Measurements from ENCODE around the gene KLK8.

The KLK8 gene, protein sequence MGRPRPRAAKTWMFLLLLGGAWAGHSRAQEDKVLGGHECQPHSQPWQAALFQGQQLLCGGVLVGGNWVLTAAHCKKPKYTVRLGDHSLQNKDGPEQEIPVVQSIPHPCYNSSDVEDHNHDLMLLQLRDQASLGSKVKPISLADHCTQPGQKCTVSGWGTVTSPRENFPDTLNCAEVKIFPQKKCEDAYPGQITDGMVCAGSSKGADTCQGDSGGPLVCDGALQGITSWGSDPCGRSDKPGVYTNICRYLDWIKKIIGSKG

DNA sequence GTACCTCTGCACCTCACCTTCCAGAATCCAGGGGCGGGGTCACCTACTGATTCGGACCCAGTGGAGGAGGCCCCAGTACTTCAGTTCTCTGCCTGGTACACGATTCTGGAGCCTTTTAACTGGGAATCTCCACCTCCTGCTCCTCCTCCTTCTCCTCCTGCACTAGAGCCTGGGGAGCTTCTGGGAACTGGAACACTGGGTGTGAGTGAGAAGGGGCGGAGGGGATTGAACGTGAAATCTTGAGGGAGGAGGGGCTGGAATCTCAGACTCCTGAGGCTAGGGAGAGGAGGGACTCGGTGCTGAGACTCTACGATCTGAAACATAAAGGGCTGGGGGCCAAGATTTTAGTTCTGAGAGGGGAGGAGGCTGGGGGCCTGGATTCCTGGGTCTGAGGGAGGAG, at the start of gene KLK8:
KLK8 (minus strand) TSS at position 90 of the 400 bp plus-strand sequence. CDS start 437 bp downstream, outside the sequence.
- no peak for DNase-seq (ENCODE audit: low read depth)

DNA sequence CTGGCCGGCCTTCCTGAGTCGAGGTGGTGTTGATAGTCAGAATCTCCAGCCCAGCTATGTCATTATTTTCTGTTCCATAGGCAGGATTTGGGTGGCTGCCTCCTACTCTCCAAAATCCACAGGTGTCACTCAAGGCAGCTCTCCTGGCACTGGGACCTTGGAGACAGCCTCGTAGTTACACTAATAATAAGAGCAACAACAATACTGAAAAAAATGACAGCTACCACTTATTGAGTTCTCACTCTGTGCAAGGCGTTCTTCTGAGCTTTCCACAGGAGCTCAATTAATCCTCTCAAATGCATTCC, 45.6 kb upstream of the KLK8 start:
- DNase-seq (ENCODE audit: low read depth), result no peak

DNA sequence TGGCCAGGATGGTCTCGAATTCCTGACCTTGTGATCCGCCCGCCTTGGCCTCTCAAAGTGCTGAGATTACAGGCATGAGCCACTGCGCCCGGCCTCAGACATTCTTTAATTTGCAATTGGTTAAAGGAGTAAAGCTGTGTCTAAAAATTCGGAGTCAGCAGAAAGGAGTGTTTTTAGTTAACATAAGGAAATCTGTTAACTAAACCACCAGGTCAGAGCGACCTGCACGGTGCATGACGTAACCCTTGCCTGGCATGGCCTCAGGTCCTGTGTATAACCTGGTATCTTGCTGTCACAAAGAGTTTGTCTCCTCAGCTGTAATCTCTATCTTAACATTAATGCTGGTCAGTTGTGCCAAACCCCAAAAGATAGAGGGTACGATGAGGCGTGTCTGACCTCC, 42.9 kb upstream of the KLK8 start:
- no peak for DNase-seq (ENCODE audit: low read depth)

DNA sequence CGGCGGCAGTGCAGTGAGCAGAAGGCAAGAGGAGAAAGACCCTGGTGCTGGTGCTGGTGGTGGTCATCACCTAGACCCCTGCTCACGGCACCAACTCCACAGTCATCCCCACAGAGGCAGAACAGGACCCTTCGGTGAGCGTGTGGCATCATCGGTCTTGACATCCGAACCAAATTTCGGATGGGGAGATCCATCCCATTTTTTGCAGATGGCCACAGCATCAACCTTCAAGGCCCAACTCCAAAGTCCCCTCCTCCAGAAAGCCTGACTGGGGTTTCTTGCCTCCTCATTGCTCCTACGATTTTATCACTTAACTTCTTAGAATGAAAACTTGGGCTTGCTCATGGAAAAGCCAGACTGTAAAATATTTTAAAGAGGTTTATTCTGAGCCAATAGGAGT, 42.1 kb upstream of the KLK8 start:
- no peak for DNase-seq (ENCODE audit: low read depth)

DNA sequence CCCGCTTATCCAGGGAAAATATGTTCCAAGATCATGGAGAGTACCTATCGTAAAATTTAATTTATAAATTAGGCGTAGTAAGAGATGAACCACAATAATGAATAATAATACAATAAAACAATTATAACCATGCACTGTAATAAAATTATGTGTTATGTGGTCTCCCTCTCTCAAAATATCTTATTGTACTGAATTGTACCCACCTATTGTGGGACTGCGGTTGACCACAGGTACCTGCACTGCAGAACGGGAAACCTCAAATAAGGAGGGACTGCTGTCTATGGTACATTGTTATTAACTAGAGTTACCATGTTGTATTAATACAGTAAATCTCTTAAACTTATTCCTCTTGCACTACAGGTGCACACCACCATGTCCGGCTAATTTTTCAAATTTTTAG, 38.7 kb upstream of the KLK8 start:
- no peak for DNase-seq (ENCODE audit: low read depth)

DNA sequence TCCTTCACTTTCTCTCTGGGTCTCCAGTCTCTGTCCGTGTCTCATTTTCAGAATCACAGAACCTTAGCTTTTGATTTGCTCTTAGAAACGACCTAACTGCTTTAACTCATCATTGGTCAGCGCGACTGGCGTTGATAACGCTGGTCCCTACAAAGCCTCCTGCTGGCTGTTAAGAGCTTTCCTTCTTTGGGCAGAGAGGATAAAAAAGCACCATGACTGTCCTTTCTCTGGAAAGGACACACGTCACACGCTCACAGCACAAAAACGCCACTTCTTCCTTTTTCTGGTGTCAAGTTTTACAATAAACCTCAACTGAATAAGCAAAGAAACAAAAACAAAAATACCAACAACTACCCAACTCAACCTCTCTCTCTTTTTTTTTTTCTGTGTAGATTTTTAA, 35.1 kb upstream of the KLK8 start:
- no peak for DNase-seq (ENCODE audit: low read depth)

DNA sequence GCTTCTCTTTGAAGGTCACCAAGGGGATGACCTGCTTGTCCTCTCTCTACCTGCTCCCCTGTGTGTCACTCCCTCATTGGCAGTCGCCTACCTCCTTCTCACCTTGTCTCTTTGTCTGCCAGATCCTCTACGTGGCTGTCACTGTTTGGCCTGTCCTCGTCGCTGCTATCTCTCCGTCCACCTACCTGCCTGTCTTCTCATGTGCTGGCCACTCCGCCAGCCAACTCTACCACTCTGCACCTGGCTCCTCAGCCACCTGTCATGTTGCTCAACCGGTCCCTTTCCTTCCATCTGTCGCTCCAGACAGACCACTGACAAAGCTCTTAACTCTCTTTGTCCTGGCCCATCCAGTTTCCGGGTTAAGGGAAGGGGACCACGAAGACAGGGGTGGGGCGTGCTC, 33.3 kb upstream of the KLK8 start, which contains the start of gene KLK12:
KLK12 (minus strand) TSS at position 299 of the 400 bp plus-strand sequence. CDS start 381 bp downstream, outside the sequence.
- no peak for DNase-seq (ENCODE audit: low read depth)

DNA sequence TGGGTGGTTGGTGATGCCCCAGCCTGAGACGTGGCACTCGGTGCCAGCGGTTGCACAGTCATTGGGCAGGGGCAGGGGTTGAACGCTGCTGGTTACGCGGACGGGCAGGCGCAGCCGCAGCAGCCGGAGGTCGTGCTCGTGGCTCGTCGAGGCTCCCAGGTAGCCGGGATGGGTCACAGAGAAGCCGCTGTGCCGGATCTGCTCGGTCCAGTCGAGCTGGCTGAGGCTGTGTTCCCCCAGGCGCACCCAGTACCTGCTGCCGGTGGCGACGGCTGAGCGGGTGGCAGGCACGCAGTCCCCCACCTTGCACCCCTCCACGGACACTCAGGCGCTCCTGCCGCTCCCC, 30.4 kb upstream of the KLK8 start:
- DNase-seq (ENCODE audit: low read depth), result no peak

DNA sequence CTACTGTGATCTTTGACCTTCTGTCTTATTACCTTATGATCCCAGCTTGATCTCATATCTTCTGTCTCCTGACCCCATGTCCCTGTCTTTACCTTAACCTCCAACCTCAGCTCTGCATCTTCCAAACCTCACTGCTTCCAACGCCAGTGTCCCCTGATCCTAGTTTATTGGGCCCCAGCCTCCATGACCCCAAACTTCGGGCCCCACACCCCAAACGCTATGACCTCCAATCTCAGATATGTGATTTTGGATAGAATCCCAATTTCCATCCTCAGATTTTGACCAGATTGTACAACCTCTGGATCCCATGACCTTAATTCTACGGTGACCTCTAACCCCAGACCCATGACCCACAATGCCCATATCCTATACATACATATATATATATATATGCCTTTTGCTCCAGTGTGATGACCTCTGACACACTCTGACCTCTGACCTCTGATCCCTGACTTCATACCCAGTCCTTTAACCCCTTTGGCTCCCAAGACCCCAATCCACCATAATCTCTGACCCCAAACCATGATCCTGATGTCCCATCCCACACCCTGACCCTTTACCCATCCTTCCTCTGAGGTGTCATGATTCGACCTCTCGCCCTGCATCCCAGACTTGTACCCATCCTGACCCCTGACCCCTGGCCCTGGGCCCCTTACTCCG, 29.9 kb upstream of the KLK8 start:
- no peak for DNase-seq (ENCODE audit: low read depth)

DNA sequence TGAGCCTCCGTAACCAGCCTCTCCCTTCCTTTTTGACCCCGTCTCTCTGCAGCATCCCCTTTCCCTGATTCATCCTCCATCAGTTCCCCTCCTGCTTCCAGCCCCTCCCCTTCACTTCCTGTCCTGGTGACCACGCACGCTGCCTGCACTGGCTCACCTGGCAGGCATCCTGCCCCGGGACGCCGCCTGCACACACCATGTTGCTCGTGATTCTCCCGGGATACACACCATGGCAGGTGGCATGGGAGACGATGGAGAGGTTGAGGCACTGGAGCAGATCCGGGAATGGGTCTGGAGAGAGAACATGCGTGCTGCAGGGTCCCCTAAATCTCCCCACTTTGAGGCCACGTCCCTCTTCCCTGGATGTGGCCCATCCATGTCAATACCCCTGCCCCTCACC, 29.2 kb upstream of the KLK8 start:
- no peak for DNase-seq (ENCODE audit: low read depth)

DNA sequence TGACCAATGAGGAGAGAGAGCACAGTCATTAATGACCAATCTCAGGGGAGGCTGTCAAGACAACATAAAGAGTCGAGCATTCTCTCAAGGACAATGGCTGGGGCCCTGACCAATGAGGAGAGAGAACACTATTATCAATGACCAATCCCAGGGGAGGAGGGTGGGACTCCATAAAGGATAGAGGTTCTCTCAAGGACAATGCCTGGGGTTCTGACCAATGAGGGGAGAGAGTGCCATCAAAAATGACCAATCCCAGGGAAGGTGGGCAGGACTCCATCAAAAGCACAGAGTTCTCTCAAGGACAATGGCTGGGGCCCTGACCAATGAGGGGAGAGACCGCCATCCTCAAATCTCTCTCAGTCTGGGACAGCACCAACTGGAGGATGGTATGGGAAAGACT, 28.3 kb upstream of the KLK8 start:
- no peak for DNase-seq (ENCODE audit: low read depth)

DNA sequence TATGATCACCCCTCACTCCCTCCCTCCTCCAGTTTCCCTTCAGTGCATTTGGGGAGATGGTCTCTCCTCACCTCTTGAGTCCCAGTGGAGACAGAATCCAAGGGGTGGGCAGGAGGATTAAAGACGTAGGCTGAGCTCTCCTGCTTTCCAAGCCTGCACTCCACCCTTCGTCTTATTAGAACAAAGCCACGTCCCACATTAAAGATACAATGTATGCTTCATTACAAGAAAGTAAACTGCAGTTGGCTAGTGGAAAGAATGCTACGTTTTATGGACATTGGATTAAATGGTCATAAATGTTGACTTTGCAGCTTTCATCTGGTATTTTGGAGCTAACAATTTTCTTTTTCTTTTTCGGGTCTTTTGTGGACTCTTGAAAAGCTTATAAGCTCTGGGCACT, 26.5 kb upstream of the KLK8 start:
- DNase-seq (ENCODE audit: low read depth), result no peak

DNA sequence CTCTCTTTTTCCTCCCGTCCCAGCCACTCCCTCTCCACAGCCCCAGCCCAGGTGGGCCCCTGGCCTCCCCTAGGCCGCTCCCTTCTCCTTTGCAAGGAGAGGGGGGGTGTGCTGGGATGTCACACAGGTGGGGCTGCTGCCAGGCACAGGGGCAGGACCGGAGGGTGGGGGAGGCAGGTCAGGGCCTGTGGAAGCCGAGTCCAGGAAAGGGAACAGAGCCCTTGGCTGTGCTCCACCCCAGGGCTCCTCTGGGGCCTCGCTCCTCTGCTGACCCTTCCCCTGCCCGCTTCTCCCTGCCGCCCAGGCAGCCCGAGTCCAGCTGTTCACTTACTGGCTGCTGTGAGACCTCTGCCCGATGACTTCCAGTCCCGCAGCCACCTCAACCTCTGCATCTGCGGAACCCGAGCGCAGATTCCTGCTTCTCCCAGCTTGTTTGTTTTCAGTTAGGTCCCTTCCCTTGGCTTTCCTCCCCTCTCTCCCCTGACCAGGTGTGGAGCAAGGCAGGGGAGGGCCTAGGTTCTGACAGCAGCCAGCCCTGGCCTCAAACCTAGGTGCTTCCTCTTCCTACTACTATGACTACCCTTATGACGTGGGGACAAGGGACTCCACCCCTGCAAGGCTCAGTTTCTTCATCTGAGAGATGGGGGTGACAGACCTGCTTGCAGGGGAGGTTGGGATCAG, 25.9 kb upstream of the KLK8 start:
- DNase-seq (ENCODE audit: low read depth), result no peak

DNA sequence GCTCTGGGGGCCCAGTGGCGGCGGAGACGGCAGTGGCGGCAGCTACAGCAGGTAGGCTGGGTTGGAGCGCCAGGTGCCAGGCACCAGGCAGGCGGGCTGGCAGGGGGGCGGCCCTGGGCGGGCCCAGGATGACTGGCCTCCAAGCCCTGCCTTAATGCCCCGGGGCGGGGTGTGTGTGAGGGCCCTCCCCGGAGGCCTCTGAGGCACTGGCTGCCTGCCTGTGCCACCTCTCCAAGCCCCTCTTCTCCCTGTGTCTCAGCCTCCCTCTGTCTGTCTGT, 25.1 kb upstream of the KLK8 start, which contains the start of gene KLK11:
KLK11 (minus strand) TSS at position 63 of the 278 bp plus-strand sequence. CDS start 985 bp downstream, outside the sequence.
- no peak for DNase-seq (ENCODE audit: low read depth)

DNA sequence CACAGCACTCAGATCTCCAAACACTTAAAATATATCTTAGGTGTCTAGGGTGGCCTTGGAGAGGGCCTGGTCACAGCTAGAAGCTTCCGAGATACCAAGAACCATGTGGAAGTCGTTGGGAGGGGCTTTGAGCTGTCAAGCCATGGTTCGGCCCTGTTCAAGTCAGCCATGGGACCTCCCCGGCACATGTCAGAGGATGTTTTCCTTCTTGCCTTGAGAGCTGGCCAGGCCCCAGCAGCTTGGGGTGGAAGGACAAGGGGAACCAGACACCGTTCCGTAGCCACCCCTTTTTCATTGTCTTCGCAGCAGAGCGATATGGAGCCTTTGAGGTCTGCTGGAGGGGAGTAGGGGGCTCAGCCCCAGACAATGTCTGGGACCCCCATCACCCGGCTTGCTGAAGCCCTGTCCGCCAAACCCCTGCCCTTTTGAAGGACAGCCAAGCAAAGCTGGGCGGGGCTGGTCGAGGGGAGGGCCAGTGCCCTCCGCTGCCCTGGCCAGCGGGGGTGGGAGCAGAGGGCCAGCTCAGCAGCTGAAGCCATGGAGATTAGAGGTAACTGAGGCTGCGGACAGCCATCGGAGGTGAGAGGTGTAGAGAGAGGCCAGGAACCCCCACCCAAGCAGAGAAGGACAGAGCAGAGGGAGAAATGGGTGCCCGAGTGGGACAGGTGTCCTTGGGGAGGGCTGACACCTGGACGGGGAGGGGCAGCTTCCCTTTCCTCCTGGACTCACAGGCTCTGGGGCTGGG, 24.6 kb upstream of the KLK8 start:
- DNase-seq (ENCODE audit: low read depth), result no peak

DNA sequence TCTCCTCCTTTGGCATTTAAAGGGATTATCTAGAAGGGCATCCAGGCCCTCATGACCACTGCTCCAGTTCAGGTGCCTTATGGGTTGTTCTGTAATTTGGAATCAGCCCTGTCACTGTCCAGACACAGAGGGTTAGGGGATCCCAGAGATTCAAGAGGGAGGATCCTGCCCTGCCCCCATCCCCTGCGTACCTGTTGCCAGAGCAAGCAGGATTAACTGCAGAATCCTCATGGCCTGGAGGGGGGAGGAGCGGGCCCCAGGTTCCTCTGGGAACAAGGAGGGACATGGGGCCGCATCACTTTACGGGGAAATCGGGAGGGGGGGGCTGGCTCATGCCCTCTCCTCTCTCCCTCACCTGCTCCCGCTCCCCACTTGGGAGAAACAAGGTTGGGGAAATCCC, 24.0 kb upstream of the KLK8 start:
- no peak for DNase-seq (ENCODE audit: low read depth)

DNA sequence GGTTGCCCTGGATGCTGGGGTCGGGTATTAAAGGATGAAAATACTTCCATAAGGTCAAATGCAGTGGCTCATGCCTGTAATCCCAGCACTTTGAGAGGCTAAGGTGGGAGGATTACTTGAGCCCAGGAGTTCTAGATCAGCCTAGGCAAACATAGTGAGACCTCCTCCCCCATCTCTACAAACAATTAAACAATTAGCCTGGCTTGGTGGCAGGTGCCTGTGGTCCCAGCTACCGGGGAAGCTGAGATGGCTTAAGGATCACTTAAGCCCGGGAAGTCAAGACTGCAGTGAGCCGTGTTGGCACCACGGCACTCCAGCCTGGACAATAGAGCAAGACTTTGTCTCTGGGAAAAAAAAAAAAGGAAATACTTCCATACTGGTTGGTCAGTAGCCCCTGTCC, 23.5 kb upstream of the KLK8 start:
- DNase-seq (ENCODE audit: low read depth), result no peak

DNA sequence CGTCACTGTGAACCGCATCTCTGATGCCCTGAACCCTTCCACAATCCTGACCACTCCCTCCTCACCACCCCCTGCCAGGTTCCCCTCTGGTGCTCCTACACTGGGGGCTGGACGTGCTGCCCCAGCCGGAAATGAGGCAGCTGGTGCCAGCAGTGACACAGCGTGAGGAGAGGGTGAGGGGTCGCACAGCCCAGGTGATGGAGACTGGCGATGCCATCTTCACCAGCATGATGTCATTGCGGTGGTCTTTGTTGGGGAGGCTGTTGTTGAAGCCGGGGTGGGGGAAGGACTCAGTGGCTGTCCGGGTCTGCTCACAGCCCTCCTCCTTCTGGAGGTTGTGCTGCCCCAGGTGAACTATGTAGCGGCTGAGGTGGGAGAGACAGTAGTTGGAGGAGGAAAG, 22.5 kb upstream of the KLK8 start:
- no peak for DNase-seq (ENCODE audit: low read depth)

DNA sequence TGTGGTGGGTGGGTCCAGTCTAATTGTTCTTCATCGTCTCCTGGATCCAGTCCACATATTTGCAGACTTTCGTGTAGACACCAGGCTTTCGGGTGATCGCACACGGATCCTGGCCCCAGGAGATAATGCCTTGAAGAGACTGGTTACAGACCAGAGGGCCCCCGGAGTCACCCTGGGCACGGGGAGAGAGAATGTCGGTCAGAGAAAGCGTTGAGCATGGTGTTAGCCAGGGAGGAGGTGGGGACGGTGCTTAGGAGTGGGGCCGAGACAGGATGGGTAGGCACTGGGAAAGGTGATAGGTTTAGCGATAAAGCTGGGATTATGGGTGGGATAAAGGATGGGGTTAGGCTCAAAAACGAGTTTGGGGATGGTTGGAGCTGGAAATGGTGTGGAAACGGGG, 21.1 kb upstream of the KLK8 start:
- DNase-seq (ENCODE audit: low read depth), result no peak

DNA sequence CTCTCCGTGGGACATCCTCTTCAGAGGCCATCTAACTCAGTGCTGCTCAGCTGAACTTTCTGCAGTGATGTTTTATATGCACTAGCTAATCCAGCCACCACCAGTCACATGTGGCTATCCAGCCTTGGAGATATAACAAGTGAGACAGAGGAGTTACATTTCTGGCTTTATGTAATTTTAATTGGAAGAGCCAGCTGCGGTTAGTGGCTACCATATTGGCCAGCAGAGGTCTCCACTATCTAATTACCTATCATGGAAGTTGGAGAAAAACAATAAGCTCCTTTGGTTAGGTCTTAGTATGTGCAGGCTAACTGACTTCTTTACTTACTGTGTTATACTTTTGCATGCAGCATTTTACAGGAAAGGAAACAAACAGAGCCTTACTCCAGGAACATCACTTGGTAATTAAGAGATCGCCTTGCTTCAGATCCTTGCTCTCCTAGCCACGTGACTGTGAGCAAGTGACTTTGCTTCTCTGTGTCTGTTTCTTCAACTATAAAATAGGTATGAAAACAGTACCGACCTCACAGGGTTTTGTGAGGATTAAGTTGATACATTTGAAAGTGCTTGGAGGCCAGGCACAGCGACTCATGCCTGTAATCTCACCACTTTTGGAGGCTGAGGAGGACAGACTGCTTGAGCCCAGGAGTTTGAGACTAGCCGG, 19.7 kb upstream of the KLK8 start:
- peak; percentile 11 for DNase-seq (ENCODE audit: low read depth)

DNA sequence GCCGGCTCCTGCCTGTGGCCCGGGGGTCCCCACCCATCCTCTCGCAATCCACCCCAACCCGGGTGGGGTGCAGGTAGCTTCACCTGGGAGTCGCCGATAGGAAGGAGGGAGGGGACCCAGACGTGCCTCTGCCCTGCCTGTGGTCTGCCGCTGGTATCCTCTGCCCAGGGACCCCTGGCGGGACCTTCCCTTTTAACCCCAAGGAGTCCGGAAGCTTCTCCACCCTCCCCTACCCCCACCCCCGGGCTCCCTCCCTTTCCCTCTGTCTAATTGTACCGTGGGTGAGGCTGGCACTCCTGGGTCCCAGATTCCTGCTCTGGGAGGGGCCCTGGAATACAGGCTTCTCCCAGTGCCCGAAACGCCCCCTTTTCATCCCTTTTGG, 18.1 kb upstream of the KLK8 start, which contains the start of gene KLK10:
KLK10 (minus strand) TSS at position 166 of the 382 bp plus-strand sequence. CDS start 579 bp downstream, outside the sequence.
- DNase-seq (ENCODE audit: low read depth), result no peak

DNA sequence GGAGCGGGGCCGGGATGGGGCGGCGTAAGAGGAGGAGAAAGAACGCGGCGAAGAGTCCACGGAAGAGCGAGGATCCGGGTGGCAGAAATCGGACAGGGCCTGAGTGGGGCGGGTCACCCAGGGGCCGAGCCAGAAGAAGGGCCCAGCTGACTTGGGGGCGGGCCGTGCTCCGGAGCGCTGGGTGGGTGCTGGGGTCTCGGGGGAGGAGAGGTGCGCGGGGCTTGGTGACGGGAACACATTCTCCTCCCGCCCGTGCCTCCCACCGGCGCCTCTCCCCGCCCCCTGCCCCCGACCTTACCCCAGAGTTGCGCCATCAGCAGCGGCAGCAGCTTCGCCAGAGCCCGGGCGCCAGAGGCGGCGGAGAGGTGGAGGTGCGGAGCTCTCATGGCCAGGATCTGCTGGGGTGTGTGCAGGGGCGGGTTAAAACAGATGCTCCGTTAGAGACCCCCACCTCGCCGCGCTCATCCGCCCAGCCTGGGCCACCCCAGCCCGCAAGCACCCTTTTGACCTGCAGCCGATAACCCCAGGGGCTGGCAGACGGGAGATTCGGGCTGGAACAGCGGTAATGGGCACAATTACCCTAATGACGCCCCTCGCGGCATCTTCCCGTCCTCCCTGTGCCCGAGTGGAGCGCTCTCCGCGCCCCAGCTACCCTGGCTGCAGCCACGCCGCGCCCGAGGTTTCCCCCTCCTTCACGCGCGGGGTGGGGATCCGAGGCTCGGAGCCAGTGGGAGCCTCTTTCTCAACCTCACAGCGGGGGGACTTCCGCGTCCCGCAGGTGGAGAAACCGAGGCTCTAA, 17.5 kb upstream of the KLK8 start:
- DNase-seq (ENCODE audit: low read depth), result no peak

Measured in GM04504 (cell line).